Endothelial cell of umbilical vein (primary cell): Measurements from ENCODE around the gene NEDD9. TPM values are rescaled to one million over a fixed set of nuclear protein-coding genes. Genes with fewer than 3 reads are reported as not detected.
A peak's percentile ranks its signal among the peaks of the same experiment; 100 is the strongest.

Experiments
- BruUV-seq: library from RNA; stranded (reverse); fragments of 400-500 nt; replicated peaks from 2 replicates; lab custom pipeline; 2021; lab: Mats Ljungman, UMichigan
- CTCF ChIA-PET: fragments of 300-600, 350-600 bp; sonication (Branson Sonifier 250); formaldehyde crosslinking; loops from one replicate; lab custom pipeline; 2021; ENCODE audit warnings: antibody characterized with exemption, inconsistent platforms; lab: Charles Lee
- POLR2A ChIA-PET: fragments of 300-600, 350-600 bp; sonication (Branson Sonifier 250); formaldehyde crosslinking; loops from one replicate; lab custom pipeline; 2021; ENCODE audit warnings: antibody characterized with exemption, inconsistent platforms; lab: Charles Lee
- DNase-seq: peaks from one replicate; pipeline ENCODE4 v3.0.0-alpha.2; 2011; ENCODE audit warnings: low read depth, low spot score
- FAIRE-seq: peaks from 2 replicates; lab custom pipeline; 2011; peaks lifted over from hg19 to GRCh38; lab: Jason Lieb, UNC
- H2AFZ ChIP-seq: 2 replicates; pipeline ENCODE4 v1.6.0; 2012; ENCODE audit warnings: low read depth, low read length, control low read depth, inconsistent platforms
- H3K27ac ChIP-seq: 2 replicates; pipeline ENCODE4 v1.5.1; 2011; ENCODE audit warnings: low read depth, mild to moderate bottlenecking, control low read depth, low read length, moderate library complexity; ENCODE audit not compliant: insufficient read depth
- H3K27me3 ChIP-seq, 2 experiments: 2 replicates each; pipeline versions ENCODE4 v1.6.0 to v1.6.1; 2011; ENCODE audit warnings: low read length in 2 of 2, mixed read lengths in 1 of 2; ENCODE audit not compliant: control insufficient read depth in 2 of 2, insufficient read depth in 2 of 2
- H3K36me3 ChIP-seq, 2 experiments: 2 replicates in 1 of 2; 3 replicates in 1 of 2; pipeline ENCODE4 v1.5.1; 2011; ENCODE audit warnings: low read length in 2 of 2, mild to moderate bottlenecking in 1 of 2, moderate library complexity in 1 of 2; ENCODE audit not compliant: control insufficient read depth in 2 of 2, insufficient read depth in 2 of 2; ENCODE audit errors: extremely low read depth in 1 of 2
- H3K4me1 ChIP-seq: 3 replicates; pipeline ENCODE4 v1.5.1; 2011; ENCODE audit warnings: mild to moderate bottlenecking, low read length; ENCODE audit not compliant: control insufficient read depth, insufficient read depth; ENCODE audit errors: extremely low read depth
- H3K4me2 ChIP-seq: 2 replicates; pipeline ENCODE4 v1.6.1; 2011; ENCODE audit warnings: low read length, control low read depth, mixed read lengths; ENCODE audit not compliant: insufficient read depth
- H3K4me3 ChIP-seq, 3 experiments: fragments of 200-600 bp in 1 of 3; sonication (generic), shearing (Covaris generic) in 1 of 3; replicated peaks in 1 of 3; 2 replicates each; pipeline ENCODE4 v1.5.1; 2011 to 2016; ENCODE audit warnings: control low read depth in 3 of 3, low read length in 3 of 3, mild to moderate bottlenecking in 2 of 3, inconsistent platforms in 1 of 3, low read depth in 1 of 3, moderate library complexity in 1 of 3; ENCODE audit not compliant: insufficient read depth in 1 of 3
- H3K79me2 ChIP-seq: 2 replicates; pipeline ENCODE4 v1.6.0; 2012; ENCODE audit warnings: low read length, inconsistent platforms; ENCODE audit not compliant: control insufficient read depth, insufficient read depth
- H3K9ac ChIP-seq: replicated peaks from 2 replicates; pipeline ENCODE3; 2011; ENCODE audit warnings: low read length, control low read depth; ENCODE audit not compliant: insufficient read depth; ENCODE audit errors: extremely low read depth
- H3K9me1 ChIP-seq: replicated peaks from 3 replicates; pipeline ENCODE4 v1.6.0; 2011; ENCODE audit warnings: mild to moderate bottlenecking, low read length; ENCODE audit not compliant: control insufficient read depth, insufficient read depth; ENCODE audit errors: extremely low read depth
- H3K9me3 ChIP-seq: replicated peaks from 2 replicates; pipeline ENCODE4 v1.5.1; 2012; ENCODE audit warnings: low read length, inconsistent platforms; ENCODE audit not compliant: control insufficient read depth, insufficient read depth
- H4K20me1 ChIP-seq: replicated peaks from 2 replicates; pipeline ENCODE3; 2011; ENCODE audit warnings: mild to moderate bottlenecking, low read length; ENCODE audit not compliant: control insufficient read depth, insufficient read depth; ENCODE audit errors: extremely low read depth
- EZH2 ChIP-seq: IDR thresholded peaks from 2 replicates; pipeline ENCODE4 v1.6.1; 2012; ENCODE audit warnings: borderline replicate concordance, low read depth, mild to moderate bottlenecking, moderate library complexity, low read length, inconsistent platforms; ENCODE audit not compliant: severe bottlenecking
- FOS ChIP-seq: IDR thresholded peaks from 2 replicates; pipeline ENCODE4 v1.6.1; 2011; ENCODE audit warnings: mild to moderate bottlenecking, low read length, moderate library complexity, borderline replicate concordance; ENCODE audit not compliant: insufficient read depth
- GATA2 ChIP-seq: IDR thresholded peaks from 2 replicates; pipeline ENCODE4 v1.7.0; 2011; ENCODE audit warnings: low read depth, mild to moderate bottlenecking, moderate library complexity, mixed read lengths, low read length; ENCODE audit not compliant: insufficient read length, insufficient read depth
- JUN ChIP-seq: IDR thresholded peaks from 2 replicates; pipeline ENCODE4 v1.6.1; 2011; ENCODE audit warnings: borderline replicate concordance, low read depth; ENCODE audit not compliant: insufficient read length, insufficient read depth
- MAX ChIP-seq: IDR thresholded peaks from 2 replicates; pipeline ENCODE4 v1.6.1; 2011; ENCODE audit not compliant: insufficient read depth, insufficient read length
- MYC ChIP-seq: IDR thresholded peaks from one replicate; pipeline ENCODE4 v1.6.1; 2011; ENCODE audit warnings: mild to moderate bottlenecking, low read depth, low read length
- POLR2A ChIP-seq: IDR thresholded peaks from 2 replicates; pipeline ENCODE4 v1.6.1; 2012; ENCODE audit warnings: low read depth, mild to moderate bottlenecking, control low read depth, low read length
- POLR2AphosphoS5 ChIP-seq: IDR thresholded peaks from 2 replicates; pipeline ENCODE4 v1.6.1; 2012; ENCODE audit warnings: low read depth, mild to moderate bottlenecking, control low read depth, low read length, moderate library complexity; ENCODE audit not compliant: insufficient read depth
- dilution Hi-C: fragments of 300-500 bp; cut with MboI; formaldehyde crosslinking; loops from one replicate; pipeline ENCODE4 v1.15.0; 2019; ENCODE audit warnings: low sequenced_read_pairs; ENCODE audit not compliant: extremely low pct_ligation_motif_present
- intact Hi-C: fragments of 100-400 bp; cut with micrococcal nuclease; formaldehyde crosslinking; loops from one replicate; pipeline ENCODE4 v1.10.0; 2022
- polyA plus RNA-seq, 4 experiments: library from polyadenylated mRNA; depleted of rRNA in 3 of 4; stranded (reverse) in 3 of 4; unstranded in 1 of 4; fragments of >200 nt; gene quantifications; 2 replicates each; pipeline versions ENCODE4 v1.2.1 to v1.2.3, GENCODE V29; 2011 to 2012; ENCODE audit warnings: missing spikeins in 1 of 4
- total RNA-seq: library from RNA; stranded (reverse); gene quantifications from 2 replicates; pipeline ENCODE4 v1.2.3, GENCODE V29; 2021
- TF ChIP-seq, protein P1 (sequence below), 2 donors: IDR thresholded peaks; 1 replicate in 1 of 2; 2 replicates in 1 of 2; pipeline ENCODE4 v1.5.1; 2011; ENCODE audit warnings: low read length in 2 of 2, mild to moderate bottlenecking in 2 of 2, moderate library complexity in 2 of 2, control low read depth in 1 of 2, inconsistent platforms in 1 of 2, low read depth in 1 of 2; ENCODE audit not compliant: insufficient read depth in 1 of 2; ENCODE audit errors: extremely low read depth in 1 of 2

The NEDD9 gene
- total and polyA plus RNA-seq, 2 donors (not counting 3 experiments of a cell fraction or from before 2014, with no cell fraction given), result 55.2 to 61.0 TPM

DNA sequence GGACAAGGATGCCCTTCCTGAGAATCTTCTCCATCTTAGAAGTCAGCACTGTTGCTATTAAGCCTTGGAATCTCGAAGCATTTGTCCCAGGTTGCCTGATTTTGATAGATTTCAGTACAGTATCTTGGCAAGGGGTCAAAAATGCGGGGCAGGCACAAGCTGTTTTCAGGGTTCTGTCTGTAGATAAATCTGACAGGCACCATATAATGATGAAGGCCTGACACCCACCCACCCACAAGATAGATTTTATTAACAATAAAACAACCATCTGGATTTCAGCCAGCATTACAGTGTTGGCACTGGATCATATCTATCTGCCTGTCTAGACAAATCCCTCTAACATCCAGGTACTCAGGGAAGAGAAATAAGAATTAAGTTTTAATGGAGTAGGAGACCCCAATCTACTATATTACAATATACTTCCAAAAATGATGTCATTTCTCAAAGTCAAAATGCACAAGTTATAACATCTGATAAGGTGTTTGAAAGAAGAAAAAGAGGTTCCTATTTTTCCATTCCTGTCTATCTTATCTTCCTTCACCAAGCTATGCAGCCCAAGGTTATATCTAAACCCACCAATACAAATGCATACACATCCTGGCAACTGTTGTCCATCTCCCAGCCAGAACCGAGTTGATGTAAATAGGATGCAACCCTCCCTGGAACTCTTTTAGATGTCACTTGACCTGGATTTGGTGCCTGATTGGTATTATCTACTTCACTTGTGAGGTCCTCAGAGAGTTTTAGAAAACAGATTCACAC lies 10.7 kb downstream of the NEDD9 start:
- Histone ChIP-seq H3K79me2 (peaks cover 78% of the 10 kb centered on the region), H3K4me1 (peaks cover 88% of the 10 kb centered on the region), H4K20me1 (no peaks in the 10 kb centered on the region), H3K27me3 (no peaks in the 10 kb centered on the region), H3K4me2 (no peak overlapping the region), H2AFZ (no peak overlapping the region), H3K9me3 (no peaks in the 10 kb centered on the region), H3K9me1 (no peaks in the 10 kb centered on the region), H3K9ac (peak overlapping the region; percentile 0), H3K27ac (peak overlapping the region; percentile 81), H3K36me3 (peaks cover 0 to 3% of the 10 kb centered on the region in 2 experiments), H3K4me3 (no peak overlapping the region)
- FAIRE-seq (no peak), DNase-seq (peak; percentile 41)
- TF ChIP-seq FOS, result no peak
- TF ChIP-seq EZH2, result no peak
- no peak for TF ChIP-seq POLR2A
- TF ChIP-seq MYC, result no peak
- TF ChIP-seq, protein P1, sequence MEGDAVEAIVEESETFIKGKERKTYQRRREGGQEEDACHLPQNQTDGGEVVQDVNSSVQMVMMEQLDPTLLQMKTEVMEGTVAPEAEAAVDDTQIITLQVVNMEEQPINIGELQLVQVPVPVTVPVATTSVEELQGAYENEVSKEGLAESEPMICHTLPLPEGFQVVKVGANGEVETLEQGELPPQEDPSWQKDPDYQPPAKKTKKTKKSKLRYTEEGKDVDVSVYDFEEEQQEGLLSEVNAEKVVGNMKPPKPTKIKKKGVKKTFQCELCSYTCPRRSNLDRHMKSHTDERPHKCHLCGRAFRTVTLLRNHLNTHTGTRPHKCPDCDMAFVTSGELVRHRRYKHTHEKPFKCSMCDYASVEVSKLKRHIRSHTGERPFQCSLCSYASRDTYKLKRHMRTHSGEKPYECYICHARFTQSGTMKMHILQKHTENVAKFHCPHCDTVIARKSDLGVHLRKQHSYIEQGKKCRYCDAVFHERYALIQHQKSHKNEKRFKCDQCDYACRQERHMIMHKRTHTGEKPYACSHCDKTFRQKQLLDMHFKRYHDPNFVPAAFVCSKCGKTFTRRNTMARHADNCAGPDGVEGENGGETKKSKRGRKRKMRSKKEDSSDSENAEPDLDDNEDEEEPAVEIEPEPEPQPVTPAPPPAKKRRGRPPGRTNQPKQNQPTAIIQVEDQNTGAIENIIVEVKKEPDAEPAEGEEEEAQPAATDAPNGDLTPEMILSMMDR (IDR thresholded peaks at IDR 0.05; ENCODE audit: extremely low read depth in 1 of 2, insufficient read depth in 1 of 2, low read depth in 1 of 2, low read length in 2 of 2), result no peak
- no peak for TF ChIP-seq MAX
- TF ChIP-seq GATA2, result no peak
- no peak for TF ChIP-seq POLR2AphosphoS5
- no peak for TF ChIP-seq JUN
- dilution Hi-C loops, result no loop called here
- intact Hi-C loops, result no loop called here
- no TSS peak for BruUV-seq
- POLR2A ChIA-PET, result interaction anchor here (1.4 to 2.5 kb wide), 2 partner anchors 9 to 11 kb away, joined by 5 to 10 read pairs; partner anchors contain the start of gene NEDD9
- CTCF ChIA-PET, result interaction anchor here (1.1 to 5.8 kb wide), 4 partner anchors 10 to 78 kb away, joined by 3 to 37 read pairs (median 6); partner anchors contain the start of gene NEDD9
